Panc1 (cell line): ENCODE measurements around the gene KTN1. TPM values are rescaled to one million over a fixed set of nuclear protein-coding genes. Genes with fewer than 3 reads are reported as not detected.

Experiments
- ATAC-seq: fragments of 200-7000 bp; cut with Tn5 transposase; 2 replicates; pipeline ENCODE4 v1.9.1; 2020; ENCODE audit warnings: mild to moderate bottlenecking, moderate library complexity
- BruUV-seq: library from RNA; stranded (reverse); fragments of 400-500 nt; replicated peaks from 2 replicates; lab custom pipeline; 2021; lab: Mats Ljungman, UMichigan
- CTCF ChIA-PET: fragments of 300-600 bp; sonication (Branson Sonifier 250); formaldehyde crosslinking; loops from one replicate; lab custom pipeline; 2022; ENCODE audit warnings: antibody characterized with exemption; lab: Charles Lee
- POLR2A ChIA-PET: fragments of 300-600 bp; sonication (Branson Sonifier 250); formaldehyde crosslinking; loops from one replicate; lab custom pipeline; 2022; ENCODE audit warnings: antibody characterized with exemption; lab: Charles Lee
- DNase-seq: peaks from one replicate; pipeline ENCODE4 v3.0.0-alpha.2; 2010; ENCODE audit warnings: low read depth, low spot score
- H3K27ac ChIP-seq: 2 replicates; pipeline ENCODE4 v1.5.1; 2011; ENCODE audit warnings: mild to moderate bottlenecking, low read length, inconsistent platforms
- H3K27me3 ChIP-seq: fragments of 200-500 bp; sonication (Bioruptor generic); 2 replicates; pipeline ENCODE4 v1.6.0; 2014; ENCODE audit warnings: low read length, inconsistent platforms; ENCODE audit not compliant: control insufficient read depth, insufficient read depth
- H3K36me3 ChIP-seq: fragments of 200-500 bp; sonication (Bioruptor generic); 2 replicates; pipeline ENCODE4 v1.5.1; 2014; ENCODE audit warnings: inconsistent platforms, mild to moderate bottlenecking, low read length, moderate library complexity; ENCODE audit not compliant: control insufficient read depth, insufficient read depth
- H3K4me1 ChIP-seq: 2 replicates; pipeline ENCODE4 v1.5.1; 2011; ENCODE audit warnings: inconsistent platforms, mild to moderate bottlenecking, low read length, moderate library complexity; ENCODE audit not compliant: control insufficient read depth, insufficient read depth
- H3K4me3 ChIP-seq, 2 experiments: 2 replicates each; pipeline ENCODE4 v1.5.1; 2011 to 2012; ENCODE audit warnings: low read depth in 2 of 2, low read length in 2 of 2, mild to moderate bottlenecking in 2 of 2, inconsistent platforms in 1 of 2, moderate library complexity in 1 of 2
- H3K9me3 ChIP-seq: fragments of 200-500 bp; sonication (Bioruptor generic); 2 replicates; pipeline ENCODE4 v1.5.1; 2014; ENCODE audit warnings: low read depth, mild to moderate bottlenecking, inconsistent platforms, low read length, moderate library complexity; ENCODE audit not compliant: control insufficient read depth, insufficient read depth
- CTCF ChIP-seq: fragments of 450-650 bp; IDR thresholded peaks from 2 replicates; pipeline ENCODE4 v1.5.1; 2017; ENCODE audit warnings: mild to moderate bottlenecking
- POLR2AphosphoS5 ChIP-seq: IDR thresholded peaks from 2 replicates; pipeline ENCODE4 v1.6.1; 2012; ENCODE audit warnings: mild to moderate bottlenecking, low read depth, low read length, moderate library complexity
- REST ChIP-seq, 2 experiments: IDR thresholded peaks; 2 replicates each; pipeline ENCODE4 v1.6.1; 2011 to 2012; ENCODE audit warnings: low read depth in 2 of 2, control low read depth in 1 of 2, low read length in 1 of 2, mild to moderate bottlenecking in 1 of 2, moderate library complexity in 1 of 2; ENCODE audit not compliant: insufficient read depth in 1 of 2
- SIN3A ChIP-seq: IDR thresholded peaks from 2 replicates; pipeline ENCODE4 v1.6.1; 2012; ENCODE audit warnings: low read depth, mild to moderate bottlenecking, low read length, moderate library complexity, borderline replicate concordance; ENCODE audit not compliant: insufficient read depth
- TCF7L2 ChIP-seq: IDR thresholded peaks from 2 replicates; pipeline ENCODE4 v1.6.1; 2011; ENCODE audit warnings: mild to moderate bottlenecking, low read depth, low read length, inconsistent platforms
- in situ Hi-C: cut with HindIII; loops from 2 replicates; pipeline ENCODE4 v1.10.0; 2016; ENCODE audit warnings: low sequenced_read_pairs, low pct_unique_long_range_greater_than_20kb
- intact Hi-C: fragments of 100-400 bp; cut with micrococcal nuclease; formaldehyde crosslinking; loops from one replicate; pipeline ENCODE4 v1.10.0; 2022; ENCODE audit not compliant: unreplicated experiment
- total RNA-seq: library from RNA; stranded (reverse); gene quantifications from one replicate; pipeline ENCODE4 v1.2.1, GENCODE V29; 2021; ENCODE audit not compliant: unreplicated experiment

KTN1 gene
- total RNA-seq, 1 experiment from 2014 or later = 310 TPM

DNA sequence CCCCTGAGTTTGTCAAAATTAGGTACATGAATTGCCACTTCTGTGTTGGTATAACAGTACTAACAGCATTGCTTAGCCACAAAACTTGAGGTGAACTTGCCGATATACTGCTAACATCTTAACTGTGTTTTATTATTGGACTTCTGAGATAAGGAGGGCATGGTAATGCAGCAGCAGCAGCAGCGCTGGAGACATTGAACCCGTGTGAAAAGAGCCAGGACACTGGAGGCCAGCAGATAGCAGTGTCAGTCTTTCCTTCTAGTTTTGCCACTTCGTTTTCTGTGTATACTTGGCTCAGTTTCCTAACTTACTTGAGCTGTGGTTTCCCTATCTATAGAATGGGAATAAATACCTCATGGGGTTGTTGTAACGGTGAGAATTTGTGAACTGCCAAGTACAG is 82.7 kb downstream of the KTN1 start:
- no TSS peak for BruUV-seq

GRCh38 chr14:55665067-55665675 is 85.2 kb downstream of the KTN1 start:
- DNase-seq = no peak
- ChIA-PET POLR2A (no interaction called here), CTCF (no interaction called here)
- ATAC-seq = no peak
- Histone ChIP-seq H3K27me3 (no peaks in the 10 kb centered on the region), H3K27ac (no peak overlapping the region), H3K9me3 (no peaks in the 10 kb centered on the region), H3K4me1 (no peaks in the 10 kb centered on the region; the same call in 1 of the 2 replicates), H3K4me3 (no peak overlapping the region), H3K36me3 (peaks cover 56% of the 10 kb centered on the region)
- in situ Hi-C loops (no loop called here), intact Hi-C loops (no loop called here)
- BruUV-seq = no TSS peak
- TF ChIP-seq REST (IDR thresholded peaks at IDR 0.05; ENCODE audit: insufficient read depth in 1 of 2, low read depth in 2 of 2, low read length in 1 of 2) (no peak), POLR2AphosphoS5 (no peak), TCF7L2 (no peak), SIN3A (no peak), CTCF (no peak)

More for the DNA sequence above, 82.7 kb downstream of the KTN1 start:
- CTCF ChIA-PET = no interaction called here
- H3K9me3 ChIP-seq = no peaks in the 10 kb centered on the region
- in situ Hi-C loops = no loop called here
- peaks cover 64% of the 10 kb centered on the region for H3K36me3 ChIP-seq
- TF ChIP-seq POLR2AphosphoS5 = no peak
- no peak for TF ChIP-seq REST (IDR thresholded peaks at IDR 0.05; ENCODE audit: insufficient read depth in 1 of 2, low read depth in 2 of 2, low read length in 1 of 2)
- no peak for TF ChIP-seq TCF7L2
- TF ChIP-seq SIN3A = no peak
- no peak for TF ChIP-seq CTCF
- H3K27me3 ChIP-seq = no peaks in the 10 kb centered on the region
- POLR2A ChIA-PET = no interaction called here
- DNase-seq (no peak), ATAC-seq (no peak)
- H3K4me3 ChIP-seq = no peak overlapping the region
- intact Hi-C loops = no loop called here
- H3K27ac ChIP-seq = no peak overlapping the region
- no peaks in the 10 kb centered on the region; the same call in 1 of the 2 replicates for H3K4me1 ChIP-seq
